Renal pelvis (tissue), 4 donors: Measurements from ENCODE around the gene MOV10L1. TPM values are rescaled to one million over a fixed set of nuclear protein-coding genes. Genes with fewer than 3 reads are reported as not detected.
"Not testable (repeated sequence)": the region's sequence is repeated elsewhere in the genome, so short reads cannot be mapped to it uniquely, and the experiment has no call there.

Experiments
- DNase-seq: peaks from one replicate; pipeline ENCODE4 v3.0.0-alpha.2; 2013
- polyA plus RNA-seq, 3 donors: library from polyadenylated mRNA; unstranded; fragments of 120-200 nt; gene quantifications; one replicate each; pipeline ENCODE4 v1.2.1, GENCODE V29; 2013; ENCODE audit not compliant: insufficient read length in 3 of 3

MOV10L1 gene
- polyA plus RNA-seq, 3 donors: 0.70 to 1.1 (median 0.95) TPM

- no peak for DNase-seq
These were observed 14.3 kb downstream of the MOV10L1 start for GRCh38 chr22:50104141-50104544.

DNA sequence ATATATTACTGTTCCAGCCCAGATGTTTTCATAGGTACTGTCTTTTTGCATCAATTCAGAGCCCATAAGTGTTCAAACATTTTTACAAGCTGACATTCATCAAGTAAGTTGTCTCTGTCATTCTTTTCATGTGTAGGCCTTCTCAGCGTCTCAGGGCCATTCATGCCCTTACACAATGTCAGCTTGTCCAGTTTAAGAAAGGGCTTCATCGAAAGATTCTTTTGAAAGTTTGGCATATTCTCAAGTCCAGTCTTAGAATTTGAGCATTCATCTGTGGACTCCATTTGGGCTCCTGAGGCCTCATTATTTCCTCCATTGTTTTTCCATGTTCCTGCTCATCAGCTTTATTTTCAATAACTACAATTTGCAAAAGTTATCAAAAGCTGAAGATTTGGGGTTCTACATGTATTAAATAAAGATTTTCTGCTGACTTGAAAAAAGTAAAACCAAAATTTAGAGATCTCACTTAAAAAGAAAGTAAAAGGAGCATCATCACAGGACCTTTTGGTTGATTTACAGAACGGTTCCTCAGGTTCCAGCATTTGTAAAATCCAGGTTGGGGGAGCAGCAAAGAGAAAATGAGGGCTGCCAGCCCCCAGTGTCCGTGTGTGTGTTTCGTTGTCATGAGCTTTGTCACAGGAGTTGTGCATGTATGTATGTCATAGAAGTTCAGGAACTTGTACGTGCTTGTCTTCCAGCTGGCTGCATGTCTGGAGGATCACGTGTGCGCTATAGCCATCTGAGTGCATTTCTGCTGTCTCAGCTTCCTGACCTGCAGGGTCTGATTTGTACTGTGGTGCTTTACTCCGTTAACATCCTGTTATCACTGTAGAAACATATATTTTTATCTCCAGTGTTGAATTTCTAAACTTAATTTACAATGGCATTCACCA, 15.6 kb downstream of the MOV10L1 start:
- DNase-seq: peak; percentile 20

DNA sequence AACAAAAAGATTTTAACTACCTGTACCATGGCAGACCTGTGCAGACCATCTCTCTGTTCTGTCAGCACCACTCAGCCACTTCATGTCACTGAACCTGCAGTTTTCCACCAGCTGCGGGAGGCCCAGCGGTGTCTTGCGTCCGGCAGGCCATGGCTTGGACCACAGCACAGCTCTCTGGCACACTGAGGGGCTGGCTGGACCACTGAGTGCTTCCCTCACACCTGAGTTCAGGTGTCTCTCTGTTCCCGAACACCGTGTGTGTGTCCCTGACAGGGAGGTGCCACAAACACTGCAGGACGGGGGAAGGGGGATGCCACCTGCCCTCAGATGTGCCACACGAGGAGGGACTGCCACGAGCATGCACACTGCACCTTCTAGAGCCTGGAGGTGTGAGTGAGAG, 17.7 kb downstream of the MOV10L1 start:
- no peak for DNase-seq

- DNase-seq: no peak
These were observed 21.2 kb downstream of the MOV10L1 start for GRCh38 chr22:50111056-50111455.

- DNase-seq: no peak
These were observed 22.6 kb downstream of the MOV10L1 start for GRCh38 chr22:50112151-50113118.

GRCh38 chr22:50114221-50115021, 24.6 kb downstream of the MOV10L1 start:
- no peak for DNase-seq

DNA sequence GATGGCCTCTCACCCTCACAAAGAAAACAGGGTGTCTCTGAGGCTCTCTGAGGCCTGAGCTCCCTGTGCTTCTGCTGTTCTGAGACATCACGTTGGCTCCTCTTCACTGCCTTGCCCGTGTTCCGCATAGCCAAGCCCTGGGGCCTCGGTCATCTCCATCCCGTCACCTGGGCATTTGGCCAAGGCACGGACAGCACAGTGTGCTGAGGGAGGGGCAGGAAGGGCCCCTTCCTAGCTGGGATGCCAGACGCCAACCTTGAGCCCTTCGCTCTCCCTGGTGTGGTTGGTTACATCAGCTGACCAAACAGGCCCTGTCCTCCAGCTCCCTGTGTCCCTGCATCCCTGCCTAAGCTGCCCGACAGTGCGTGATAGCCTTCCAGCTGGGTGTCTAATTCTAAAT, 25.9 kb downstream of the MOV10L1 start:
- no peak for DNase-seq

DNA sequence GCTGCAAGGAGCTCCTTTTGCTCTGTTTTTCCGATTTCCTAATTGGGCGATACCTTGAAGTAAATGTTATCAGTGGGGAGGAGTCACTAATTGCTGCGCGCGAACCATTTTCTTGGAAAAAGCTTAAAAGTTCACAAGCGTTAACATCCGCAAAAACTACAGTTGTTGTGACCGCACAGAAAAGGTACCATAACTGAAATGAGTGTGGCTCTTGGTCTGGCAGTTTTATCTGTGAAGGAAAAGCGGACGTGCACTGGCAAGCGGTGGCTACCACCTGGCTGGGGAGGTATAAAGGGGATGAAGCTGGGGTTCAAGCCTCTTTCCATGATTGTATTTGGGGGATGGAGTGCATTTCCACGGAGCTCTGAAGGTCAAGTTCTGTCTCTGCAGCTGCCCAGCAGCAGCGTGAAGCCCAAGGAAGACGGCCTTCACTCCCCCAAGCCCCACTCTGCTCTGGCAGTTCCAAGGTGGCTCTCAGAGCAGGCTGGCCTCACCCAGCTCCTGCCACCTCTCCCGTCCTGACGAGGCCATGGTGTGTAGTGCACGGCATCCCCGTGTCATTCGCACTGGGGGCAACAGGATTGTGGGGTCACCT, 27.5 kb downstream of the MOV10L1 start:
- no peak for DNase-seq

DNA sequence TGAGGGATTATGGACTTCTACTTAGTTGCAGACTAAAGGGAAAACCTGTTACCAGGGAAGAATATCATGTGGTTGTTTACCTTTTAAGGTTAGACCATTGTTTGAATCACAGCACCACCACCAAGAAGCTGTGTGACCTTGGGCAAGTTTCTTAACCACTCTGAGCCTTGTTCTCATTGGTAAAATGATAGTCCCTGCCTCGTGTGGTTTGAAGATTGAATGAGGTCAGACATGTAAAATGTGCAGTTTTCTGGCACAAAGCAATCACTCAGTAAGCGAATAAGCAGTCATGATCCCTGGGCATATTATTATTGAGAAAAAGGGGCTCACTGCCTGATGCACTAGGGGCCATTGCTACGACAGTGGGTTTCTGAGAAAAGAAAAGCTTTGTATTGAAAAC, 28.3 kb downstream of the MOV10L1 start:
- no peak for DNase-seq

DNA sequence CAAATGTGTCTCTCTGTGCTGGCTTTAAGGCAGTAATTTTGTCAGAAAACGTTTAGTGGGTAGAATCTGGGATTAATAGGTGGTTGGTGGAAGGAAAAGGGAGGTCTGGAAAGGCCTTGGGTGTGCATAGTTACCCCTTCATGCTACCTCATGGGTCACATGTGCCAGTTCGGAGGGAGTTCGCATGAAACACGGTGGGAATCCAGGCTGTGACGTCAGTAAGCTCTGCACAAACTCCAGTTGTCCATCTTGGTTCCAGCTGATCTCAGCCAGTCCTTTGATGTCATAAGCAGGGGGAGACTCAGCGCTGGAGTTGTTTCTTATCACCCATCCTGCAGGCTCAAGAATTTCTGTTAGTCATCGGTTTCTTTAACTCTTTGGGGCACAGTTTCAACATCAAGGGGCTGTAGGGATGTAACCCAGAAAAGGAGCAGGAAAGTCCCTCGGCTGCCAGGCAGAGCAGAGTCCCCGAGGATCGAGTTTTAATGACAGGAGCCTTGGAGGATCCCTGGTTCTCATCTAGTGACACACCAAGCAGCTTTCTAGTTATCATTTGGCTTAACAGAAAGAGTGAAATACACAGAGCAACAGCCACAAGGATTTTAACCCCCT, 28.9 kb downstream of the MOV10L1 start:
- no peak for DNase-seq

- no peak for DNase-seq
These were observed 29.5 kb downstream of the MOV10L1 start for GRCh38 chr22:50119169-50119767.

DNA sequence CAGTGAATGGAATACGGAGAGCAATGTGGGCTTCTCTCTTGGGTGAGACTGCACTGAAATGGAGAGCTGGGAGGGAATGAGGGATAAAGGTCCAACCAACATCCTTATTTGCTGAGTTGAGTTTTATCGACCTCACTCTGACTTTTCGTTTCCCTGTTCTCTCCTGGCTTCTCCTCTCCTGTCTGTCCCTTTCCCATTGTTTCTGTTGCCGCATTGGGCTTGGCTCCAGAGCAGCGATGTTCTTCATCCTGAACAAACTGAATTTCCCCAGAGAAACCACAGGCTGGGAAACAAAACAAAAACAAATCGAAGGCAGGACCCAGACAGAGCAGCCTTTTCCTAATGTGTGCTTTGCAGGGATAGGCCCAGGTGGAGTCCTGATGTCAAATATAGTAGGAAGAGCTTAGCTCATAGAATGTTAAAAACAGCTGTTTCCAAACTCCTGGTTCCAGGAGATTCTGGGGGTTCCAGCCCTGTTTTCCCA, 30.0 kb downstream of the MOV10L1 start:
- no peak for DNase-seq

DNA sequence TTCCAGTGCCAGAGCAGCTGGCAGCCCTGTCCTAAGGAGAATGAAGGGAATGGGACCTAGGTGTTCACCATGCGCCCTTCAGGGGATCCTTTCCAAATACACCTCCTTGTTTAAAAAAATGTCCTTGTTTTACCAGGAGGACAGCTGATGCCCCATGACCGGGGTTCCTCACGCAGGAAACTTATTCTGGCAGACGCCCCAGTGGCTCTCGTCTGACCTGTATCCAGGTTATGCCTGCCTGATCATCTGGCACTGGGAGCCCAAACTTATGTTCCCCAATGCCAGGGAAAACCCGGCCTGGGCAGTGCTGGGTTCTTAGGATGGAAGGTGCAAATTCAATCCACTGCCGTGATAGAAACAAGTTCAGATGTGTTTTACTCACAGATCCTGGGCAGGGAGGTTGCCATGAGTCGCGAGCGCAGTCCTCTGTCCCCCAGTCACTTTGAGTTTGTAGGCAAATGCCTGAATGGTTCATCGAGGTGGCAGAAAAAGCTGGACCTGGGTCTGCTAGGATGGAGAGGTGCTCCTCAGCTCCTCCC, 31.5 kb downstream of the MOV10L1 start:
- DNase-seq: no peak

DNA sequence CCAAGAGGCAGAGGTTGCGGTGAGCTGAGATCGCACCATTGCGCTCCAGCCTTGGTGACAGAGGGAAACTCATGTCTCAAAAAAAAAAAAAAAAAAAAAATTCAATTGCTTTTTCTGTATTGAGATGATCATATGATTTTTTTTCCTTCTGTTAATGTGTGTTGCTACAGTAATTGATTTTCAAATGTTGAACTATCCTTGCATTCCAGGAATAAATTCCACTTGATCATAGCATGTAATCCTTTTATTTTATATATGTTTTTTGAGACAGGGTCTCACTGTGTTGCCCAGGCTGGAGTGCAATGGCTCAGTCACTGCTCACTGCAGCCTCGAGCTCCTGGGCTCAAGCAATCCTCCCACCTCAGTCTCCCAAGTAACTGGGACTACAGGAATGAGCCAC, 33.3 kb downstream of the MOV10L1 start:
- DNase-seq: no peak

DNA sequence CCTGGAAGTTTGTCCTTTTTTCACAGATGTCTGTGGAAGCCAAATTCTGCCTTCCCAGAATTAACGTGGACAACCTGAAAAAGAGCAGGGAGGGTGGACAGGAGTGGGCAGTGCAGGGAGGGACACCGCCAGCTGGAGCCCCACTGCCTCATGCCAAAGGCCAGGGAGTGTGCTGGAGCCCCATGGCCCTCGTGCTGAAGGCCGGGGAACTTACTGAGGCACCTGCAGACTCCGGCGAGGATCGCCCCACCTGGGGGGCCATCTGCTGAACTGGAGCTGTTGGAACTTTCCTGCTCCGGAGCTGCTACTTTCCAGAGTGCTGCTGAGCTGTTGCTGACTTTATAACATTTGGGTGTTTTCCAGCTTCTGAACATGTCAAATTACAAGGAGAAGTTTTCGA, 35.2 kb downstream of the MOV10L1 start:
- no peak for DNase-seq

DNA sequence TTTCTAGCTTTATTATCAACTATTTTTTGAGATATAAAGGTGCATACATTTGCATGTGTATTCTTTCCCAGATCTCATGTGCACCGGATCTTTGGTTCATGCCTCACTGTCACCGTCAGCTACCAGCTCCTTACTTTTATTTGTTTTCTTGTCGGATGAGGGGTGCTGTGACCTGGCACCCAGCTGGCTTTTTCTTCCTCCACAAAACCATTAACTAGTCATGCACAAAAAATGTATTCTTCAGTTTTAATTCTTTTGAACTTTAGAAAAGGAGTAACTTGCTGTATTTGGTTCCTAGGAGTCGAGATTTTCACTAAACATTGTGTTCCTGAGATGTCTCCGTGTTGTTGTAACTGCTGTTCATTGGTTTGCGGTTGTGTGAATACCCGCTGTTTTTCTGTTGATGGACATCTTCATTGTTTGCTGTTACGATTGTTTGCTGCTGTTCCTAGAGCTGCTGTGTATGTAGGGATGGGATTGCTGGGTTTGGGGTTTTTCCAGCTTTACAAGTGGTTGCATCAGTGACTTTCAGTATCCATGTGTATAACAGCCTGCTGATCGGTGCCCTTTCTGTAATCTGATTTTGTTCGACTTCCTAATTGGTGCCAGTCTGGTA, 39.4 kb downstream of the MOV10L1 start:
- DNase-seq: no peak

- no peak for DNase-seq
These were observed 42.1 kb downstream of the MOV10L1 start for GRCh38 chr22:50131894-50132293.

DNA sequence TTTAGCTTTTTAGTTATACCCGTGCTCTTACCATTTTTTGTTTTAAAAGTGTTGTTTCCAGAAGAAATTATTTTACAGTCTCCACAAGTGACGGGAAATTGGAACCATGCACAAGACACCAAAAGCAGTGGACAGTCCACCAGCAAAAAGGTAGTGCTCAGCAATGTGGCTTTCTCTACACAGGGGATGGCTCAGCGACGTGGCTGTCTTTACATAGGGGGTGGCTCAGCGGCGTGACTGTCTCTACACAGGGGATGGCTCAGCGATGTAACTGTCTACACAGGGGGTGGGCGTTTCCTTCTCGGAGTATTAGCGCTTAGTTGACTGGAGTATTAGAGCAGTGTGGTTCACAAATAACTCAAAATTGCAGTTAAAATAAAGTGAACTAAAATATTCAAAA, 44.7 kb downstream of the MOV10L1 start:
- DNase-seq: no peak

DNA sequence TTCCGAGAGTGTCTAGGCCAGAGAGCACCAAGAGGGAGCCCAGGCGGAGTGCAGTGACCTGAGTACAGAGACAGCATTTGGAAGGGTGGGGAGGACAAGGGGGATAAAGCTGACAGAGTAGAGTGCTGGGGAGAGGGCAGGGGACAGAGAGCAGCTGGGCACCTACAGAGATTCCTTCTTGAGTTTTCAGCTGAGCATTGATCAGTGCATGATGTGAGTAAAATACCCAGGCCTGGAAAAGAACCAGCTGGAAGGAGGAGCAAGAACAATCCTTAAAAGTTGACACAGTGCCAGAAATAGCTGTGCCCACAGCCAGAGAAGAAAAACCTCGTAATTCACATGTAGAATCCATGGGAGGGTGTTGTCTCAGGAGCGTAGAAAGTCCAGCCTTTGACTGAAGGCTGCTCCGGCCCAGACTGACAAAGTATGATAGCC, 46.8 kb downstream of the MOV10L1 start:
- DNase-seq: no peak

DNA sequence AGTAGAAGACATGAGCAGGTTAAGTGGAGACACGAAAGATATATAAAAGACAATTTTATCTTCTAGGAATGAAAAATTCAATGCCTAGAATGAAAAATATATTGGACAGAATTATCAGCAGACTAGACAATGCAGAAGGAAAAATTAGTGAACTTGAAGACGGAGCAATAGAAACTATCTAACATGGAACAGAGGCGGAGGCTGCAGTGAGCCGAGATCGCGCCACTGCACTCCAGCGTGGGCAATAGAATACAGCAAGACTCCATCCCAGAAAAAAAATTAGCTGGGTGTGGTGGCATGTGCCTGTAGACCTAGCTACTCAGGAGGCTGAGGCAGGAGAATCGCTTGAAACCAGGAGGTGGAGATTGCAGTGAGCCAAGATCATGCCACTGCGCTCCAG, 47.5 kb downstream of the MOV10L1 start:
- not testable (repeated sequence) for DNase-seq
